NCI-H2196 (cell line): ENCODE measurements around the gene ADRA1B.

ENCODE experiments used
- DNase-seq: peaks from one replicate; lab custom pipeline; 2025; ENCODE audit not compliant: unreplicated experiment; lab: John Stamatoyannopoulos, UW

ADRA1B gene

GRCh38 chr5:159901308-159901707 is 15.0 kb upstream of the ADRA1B start:
- DNase-seq = no peak

- no peak for DNase-seq
These were observed 14.5 kb upstream of the ADRA1B start for GRCh38 chr5:159901772-159902171.

- DNase-seq = no peak
These were observed 13.7 kb upstream of the ADRA1B start for GRCh38 chr5:159902444-159903121.

- DNase-seq = no peak
These were observed 13.2 kb upstream of the ADRA1B start for GRCh38 chr5:159903131-159903530.

- DNase-seq = no peak
These were observed 11.4 kb upstream of the ADRA1B start for GRCh38 chr5:159904874-159905273.

- DNase-seq = no peak
These were observed 10.8 kb upstream of the ADRA1B start for GRCh38 chr5:159905496-159905895.

GRCh38 chr5:159906463-159906862 is 9.8 kb upstream of the ADRA1B start:
- DNase-seq = no peak

GRCh38 chr5:159906943-159907342 is 9.3 kb upstream of the ADRA1B start:
- DNase-seq = no peak

GRCh38 chr5:159907689-159908590 is 8.3 kb upstream of the ADRA1B start:
- no peak for DNase-seq

GRCh38 chr5:159908591-159908940 is 7.7 kb upstream of the ADRA1B start:
- DNase-seq = no peak

GRCh38 chr5:159909126-159909525 is 7.2 kb upstream of the ADRA1B start:
- DNase-seq = no peak

GRCh38 chr5:159910207-159910842 is 6.0 kb upstream of the ADRA1B start:
- DNase-seq = no peak

- DNase-seq = no peak
These were observed 5.4 kb upstream of the ADRA1B start for GRCh38 chr5:159910843-159911229.

GRCh38 chr5:159911349-159911748 is 4.9 kb upstream of the ADRA1B start:
- no peak for DNase-seq

GRCh38 chr5:159912033-159912800 is 4.1 kb upstream of the ADRA1B start:
- no peak for DNase-seq

- no peak for DNase-seq
These were observed 3.2 kb upstream of the ADRA1B start for GRCh38 chr5:159913048-159913447.

GRCh38 chr5:159913501-159913900 is 2.8 kb upstream of the ADRA1B start:
- no peak for DNase-seq

GRCh38 chr5:159916841-159917761 is 819 bp downstream of the ADRA1B start:
- DNase-seq = no peak

GRCh38 chr5:159917994-159918393 is 1.7 kb downstream of the ADRA1B start:
- DNase-seq = no peak

GRCh38 chr5:159921721-159922120 is 5.4 kb downstream of the ADRA1B start:
- DNase-seq = no peak
